B cell (primary cell): ENCODE results near the gene SLC2A10. TPM values are rescaled to one million over a fixed set of nuclear protein-coding genes. Genes with fewer than 3 reads are reported as not detected.

ENCODE experiments used
- ATAC-seq: fragments of 200-7000 bp; cut with Tn5 transposase; one replicate; pipeline ENCODE4 v1.10.0; 2021; ENCODE audit warnings: low read depth, mild to moderate bottlenecking, moderate number of reproducible peaks, moderate library complexity
- CTCF ChIA-PET: fragments of 350-600 bp; sonication (Branson Sonifier 250); formaldehyde crosslinking; loops from one replicate; lab custom pipeline; 2021; ENCODE audit warnings: antibody characterized with exemption, inconsistent platforms; lab: Charles Lee
- POLR2A ChIA-PET: fragments of 350-600 bp; sonication (Branson Sonifier 250); formaldehyde crosslinking; loops from one replicate; lab custom pipeline; 2021; ENCODE audit warnings: antibody characterized with exemption; lab: Charles Lee
- DNase-seq: peaks from one replicate; pipeline ENCODE4 v3.0.0; 2013
- H2AFZ ChIP-seq: 2 replicates; pipeline ENCODE4 v1.6.1; 2012; ENCODE audit warnings: mild to moderate bottlenecking, low read depth, low read length; ENCODE audit not compliant: insufficient read depth, poor library complexity, severe bottlenecking
- H3K27ac ChIP-seq, 2 donors: 1 replicate in 1 of 2; 2 replicates in 1 of 2; pipeline ENCODE4 v1.5.1; 2012 to 2013; ENCODE audit warnings: low read length in 2 of 2, mild to moderate bottlenecking in 2 of 2, moderate library complexity in 1 of 2
- H3K27me3 ChIP-seq, 4 experiments: fragments of 200-600 bp in 1 of 4; sonication (generic) in 1 of 4; replicated peaks in 1 of 4; 1 replicate in 2 of 4; 2 replicates in 2 of 4; pipeline versions ENCODE4 v1.6.1 to v1.7.0; 2013 to 2016; ENCODE audit warnings: low read length in 3 of 4, mild to moderate bottlenecking in 2 of 4, mixed read lengths in 1 of 4, moderate library complexity in 1 of 4; ENCODE audit not compliant: insufficient read depth in 4 of 4, control insufficient read depth in 3 of 4; ENCODE audit errors: control extremely low read depth in 1 of 4
- H3K36me3 ChIP-seq, 2 experiments: replicated peaks in 1 of 2; 1 replicate in 1 of 2; 2 replicates in 1 of 2; pipeline versions ENCODE4 v1.6.1 to v1.7.1; 2013; ENCODE audit warnings: low read length in 1 of 2; ENCODE audit not compliant: insufficient read depth in 2 of 2, control insufficient read depth in 1 of 2; ENCODE audit errors: control extremely low read depth in 1 of 2, extremely low read depth in 1 of 2
- H3K4me1 ChIP-seq, 2 donors: fragments of 200-600 bp in 1 of 2; sonication (generic) in 1 of 2; 1 replicate in 1 of 2; 2 replicates in 1 of 2; pipeline versions ENCODE4 v1.5.1 to v1.6.1; 2013 to 2017; ENCODE audit warnings: low read length in 2 of 2; ENCODE audit not compliant: control insufficient read depth in 2 of 2, insufficient read depth in 2 of 2
- H3K4me2 ChIP-seq: replicated peaks from 2 replicates; pipeline ENCODE3; 2012; ENCODE audit warnings: mild to moderate bottlenecking, low read depth, low read length; ENCODE audit not compliant: poor library complexity, severe bottlenecking
- H3K4me3 ChIP-seq, 5 experiments: fragments of 200-600 bp in 1 of 5; sonication (generic) in 1 of 5; 1 replicate in 3 of 5; 2 replicates in 2 of 5; pipeline versions ENCODE4 v1.5.1 to v1.7.0; 2011 to 2016; ENCODE audit warnings: low read length in 4 of 5, mild to moderate bottlenecking in 4 of 5, low read depth in 2 of 5, control low read depth in 1 of 5, moderate library complexity in 1 of 5; ENCODE audit not compliant: insufficient read depth in 1 of 5; ENCODE audit errors: control extremely low read depth in 1 of 5, extremely low read depth in 1 of 5
- H3K79me2 ChIP-seq: fragments of 200-600 bp; sonication (generic); one replicate; pipeline ENCODE4 v1.6.0; 2016; ENCODE audit warnings: low read length; ENCODE audit not compliant: control insufficient read depth, insufficient read depth
- H3K9ac ChIP-seq: fragments of 200-600 bp; sonication (generic); 2 replicates; pipeline ENCODE4 v1.6.1; 2017; ENCODE audit warnings: mild to moderate bottlenecking, low read length, moderate library complexity
- H3K9me3 ChIP-seq, 3 donors: one replicate each; pipeline versions ENCODE4 v1.6.1 to v1.7.1; 2013; ENCODE audit warnings: low read length in 2 of 3; ENCODE audit not compliant: control insufficient read depth in 2 of 3, insufficient read depth in 1 of 3; ENCODE audit errors: control extremely low read depth in 1 of 3
- H4K20me1 ChIP-seq: 2 replicates; pipeline ENCODE4 v1.6.0; 2012; ENCODE audit warnings: mild to moderate bottlenecking, low read length; ENCODE audit not compliant: insufficient read depth, control insufficient read depth, poor library complexity, severe bottlenecking
- H3K27ac Mint-ChIP-seq: one replicate; pipeline ENCODE4 v1.8.0; 2021; ENCODE audit warnings: mixed read lengths
- H3K27me3 Mint-ChIP-seq: one replicate; pipeline ENCODE4 v1.8.0; 2021; ENCODE audit warnings: mixed read lengths
- H3K4me1 Mint-ChIP-seq: one replicate; pipeline ENCODE4 v1.8.0; 2021; ENCODE audit warnings: mixed read lengths
- H3K4me3 Mint-ChIP-seq: one replicate; pipeline ENCODE4 v1.8.0; 2021; ENCODE audit warnings: mixed read lengths
- H3K9me3 Mint-ChIP-seq: one replicate; pipeline ENCODE4 v1.8.0; 2022; ENCODE audit warnings: mixed read lengths; ENCODE audit not compliant: insufficient read depth
- CTCF ChIP-seq: fragments of 200-600 bp; IDR thresholded peaks from one replicate; pipeline ENCODE4 v1.8.0; 2022; ENCODE audit warnings: antibody characterized with exemption, mild to moderate bottlenecking
- EZH2 ChIP-seq: IDR thresholded peaks from 2 replicates; pipeline ENCODE4 v1.6.1; 2012; ENCODE audit warnings: borderline replicate concordance, low read depth, mild to moderate bottlenecking, moderate library complexity, low read length; ENCODE audit not compliant: insufficient read depth, poor library complexity, severe bottlenecking
- WGBS: methylation state at CpG from one replicate; pipeline ENCODE4 v1.1.5; 2013; ENCODE audit warnings: missing lambda C conversion rate; ENCODE audit not compliant: insufficient coverage; 5-methylcytosine and 5-hydroxymethylcytosine counted together
- intact Hi-C: fragments of 100-400 bp; cut with micrococcal nuclease; formaldehyde crosslinking; loops from one replicate; pipeline ENCODE4 v1.10.0; 2022
- polyA plus RNA-seq: library from polyadenylated mRNA; depleted of rRNA; stranded (reverse); fragments of >200 nt; gene quantifications from 2 replicates; pipeline ENCODE4 v1.2.3, GENCODE V29; 2012
- total RNA-seq, 2 donors: library from RNA; stranded (reverse); fragments of 120-200 nt in 1 of 2; gene quantifications; 1 replicate in 1 of 2; 2 replicates in 1 of 2; pipeline versions ENCODE4 v1.2.3 to v1.2.4, GENCODE V29; 2013 to 2022

SLC2A10 gene
- total and polyA plus RNA-seq, 2 donors (not counting 1 experiment from before 2014, with no cell fraction given): not detected

GRCh38 chr20:46688151-46689081 lies 21.0 kb upstream of the SLC2A10 start:
- TF ChIP-seq EZH2 (no peak), CTCF (no peak)
- intact Hi-C loops: loop anchor here (1.0 to 10.0 kb wide), 3 partner anchors 282 to 894 kb away; partner anchors contain the start of genes DNTTIP1, ELMO2 and WFDC3
- Histone ChIP-seq H3K9ac (peak overlapping the region; percentile 82), H3K4me3 (peak overlapping the region; percentile 87 to 95 (median 92)), H3K4me2 (peak overlapping the region; percentile 69), H3K79me2 (peaks cover 47% of the 10 kb centered on the region), H2AFZ (peak overlapping the region; percentile 96), H3K36me3 (peaks cover 8 to 25% of the 10 kb centered on the region in 2 experiments), H3K9me3 (no peaks in the 10 kb centered on the region), H4K20me1 (peaks cover 52% of the 10 kb centered on the region), H3K27ac (peak overlapping the region in 1 of 2 donors; percentile 80), H3K4me1 (peaks cover 20 to 21% of the 10 kb centered on the region in 2 donors), H3K27me3 (no peaks in the 10 kb centered on the region)
- ChIA-PET POLR2A (no interaction called here), CTCF (interaction anchor here (1.0 to 2.7 kb wide), 2 partner anchors 7 to 383 kb away, joined by 3 to 17 read pairs; no protein-coding TSS in a partner anchor)
- 18% methylated on average over 18 of the region's 20 CpGs for WGBS
- no peak for DNase-seq
- Mint-ChIP-seq H3K27ac (peak overlapping the region; percentile 84), H3K27me3 (no peaks in the 10 kb centered on the region), H3K9me3 (no peaks in the 10 kb centered on the region), H3K4me3 (peak overlapping the region; percentile 99), H3K4me1 (peaks cover 47% of the 10 kb centered on the region)
- ATAC-seq: no peak
